Skin epidermis (tissue), 12 donors: ENCODE measurements around the gene ERF.

ENCODE experiments used
- H3K27ac ChIP-seq, 21 experiments: fragments of 200-600 bp; sonication (generic) in 11 of 21; one replicate each; pipeline ENCODE4 v1.5.0; 2020; ENCODE audit warnings: mild to moderate bottlenecking in 3 of 21, inconsistent platforms in 2 of 21, moderate library complexity in 2 of 21
- H3K4me3 ChIP-seq, 7 experiments: fragments of 200-600 bp; sonication (generic) in 2 of 7; one replicate each; pipeline ENCODE4 v1.5.0; 2020; ENCODE audit warnings: inconsistent platforms in 2 of 7, mild to moderate bottlenecking in 2 of 7, moderate library complexity in 1 of 7

Gene ERF

GRCh38 chr19:42203700-42204099 lies 51.2 kb downstream of the ERF start:
- Histone ChIP-seq H3K4me3 (no peak overlapping the region), H3K27ac (peak overlapping the region in 6 of 21 experiments; percentile 4 to 98 (median 36))

- peak overlapping the region in 17 of 21 experiments; percentile 42 to 98 (median 85) for H3K27ac ChIP-seq
- no peak overlapping the region for H3K4me3 ChIP-seq
These were observed 52.5 kb downstream of the ERF start for GRCh38 chr19:42202290-42202880.

GRCh38 chr19:42201489-42202289 lies 53.2 kb downstream of the ERF start:
- Histone ChIP-seq H3K4me3 (no peak overlapping the region), H3K27ac (peak overlapping the region in 20 of 21 experiments; percentile 15 to 98 (median 84))

GRCh38 chr19:42200116-42200715 lies 54.7 kb downstream of the ERF start:
- Histone ChIP-seq H3K4me3 (peak overlapping the region in 1 of 7 experiments; percentile 21), H3K27ac (peak overlapping the region in 19 of 21 experiments; percentile 50 to 98 (median 84))

DNA sequence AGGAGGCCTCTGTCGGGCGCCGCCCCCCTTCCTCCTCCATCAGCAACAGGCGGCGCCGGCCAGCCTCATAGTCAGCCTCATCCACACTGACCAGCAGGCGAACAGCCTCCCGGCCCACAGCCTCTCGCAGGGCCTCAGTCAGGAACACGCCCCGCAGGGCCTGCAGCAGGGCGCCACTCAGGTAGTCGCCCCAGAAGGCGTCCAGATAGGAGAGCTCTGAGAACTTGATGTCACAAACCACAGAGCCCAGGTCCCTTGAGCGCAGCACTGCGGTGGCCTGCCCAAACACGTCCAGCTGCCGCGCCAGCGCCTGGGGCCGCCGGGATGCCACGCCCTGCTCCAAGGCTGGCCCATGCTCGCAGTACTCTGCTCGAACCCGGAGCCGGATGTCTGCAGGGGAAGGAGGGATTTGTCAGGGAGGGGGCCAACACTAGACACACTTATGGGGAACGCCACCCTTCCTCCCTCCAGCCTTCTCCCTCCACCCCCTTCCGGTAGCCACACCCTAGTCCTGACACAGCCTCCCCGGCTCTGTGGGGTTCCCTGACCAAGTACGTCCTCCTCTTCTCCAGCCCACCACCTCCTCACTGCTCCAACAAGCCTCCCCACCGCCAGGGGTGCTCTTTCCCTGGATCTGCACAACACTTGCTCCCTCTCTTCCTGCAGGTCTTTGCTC lies 55.4 kb downstream of the ERF start:
- Histone ChIP-seq H3K4me3 (peak overlapping the region in 4 of 7 experiments; percentile 7 to 23 (median 16)), H3K27ac (peak overlapping the region in 20 of 21 experiments; percentile 26 to 98 (median 84))

DNA sequence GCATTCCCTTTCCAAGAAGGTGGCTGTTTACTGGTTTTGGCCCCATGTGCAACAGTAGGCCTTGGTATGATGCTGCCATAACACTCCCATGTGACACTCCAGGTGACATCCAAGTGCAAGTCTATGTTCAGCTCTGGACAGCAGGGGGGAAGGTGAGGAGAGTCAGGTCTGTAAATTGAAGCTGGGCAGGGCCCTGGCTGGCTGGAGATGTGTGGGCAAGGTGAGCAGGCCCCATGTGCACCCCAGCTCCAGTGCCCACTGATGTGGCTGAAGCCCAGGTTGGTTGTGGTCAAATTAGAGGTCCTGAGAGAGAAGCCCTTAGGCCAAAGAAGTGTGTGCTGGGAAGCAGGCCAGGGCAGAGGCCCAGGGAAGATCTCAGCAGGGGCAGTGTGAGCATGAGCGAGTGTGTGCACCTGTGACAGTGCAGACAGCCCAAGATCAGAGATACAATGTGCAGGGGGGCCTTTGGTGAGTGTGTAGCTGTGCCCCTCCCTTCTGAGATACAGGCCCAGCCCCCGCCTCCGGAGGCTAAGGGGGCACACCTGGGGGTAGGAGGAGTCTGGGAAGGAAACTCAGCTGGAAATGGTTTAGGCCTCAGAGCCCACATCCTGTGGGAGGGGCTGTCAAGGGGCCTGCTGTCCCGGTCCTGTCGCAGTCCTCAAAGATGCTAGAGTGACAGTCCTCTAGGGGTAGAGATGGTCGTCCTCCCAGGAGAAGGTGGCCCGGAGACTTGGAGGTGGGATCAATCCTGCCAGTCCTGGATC lies 56.1 kb downstream of the ERF start:
- Histone ChIP-seq H3K27ac (peak overlapping the region in 20 of 21 experiments; percentile 26 to 98 (median 84)), H3K4me3 (peak overlapping the region in 4 of 7 experiments; percentile 7 to 23 (median 16))
